MCF 10A (cell line): ENCODE measurements around the gene ZNF107. TPM values are rescaled to one million over a fixed set of nuclear protein-coding genes. Genes with fewer than 3 reads are reported as not detected.
"Not testable (repeated sequence)": the region's sequence is repeated elsewhere in the genome, so short reads cannot be mapped to it uniquely, and the experiment has no call there.

Source experiments
- BruUV-seq: library from RNA; stranded (reverse); fragments of 400-500 nt; replicated peaks from 2 replicates; lab custom pipeline; 2021; lab: Mats Ljungman, UMichigan
- CTCF ChIA-PET: fragments of 300-600 bp; sonication (Branson Sonifier 250); formaldehyde crosslinking; extraction: SDS; loops from one replicate; lab custom pipeline; 2021; ENCODE audit warnings: antibody characterized with exemption, inconsistent platforms; lab: Yijun Ruan, JAX
- POLR2A ChIA-PET: fragments of 300-600, 350-650 bp; sonication (Branson Sonifier 250); formaldehyde crosslinking; extraction: SDS; loops from one replicate; lab custom pipeline; 2020; ENCODE audit warnings: antibody characterized with exemption, inconsistent platforms; lab: Yijun Ruan, JAX
- DNase-seq: peaks from one replicate; pipeline ENCODE4 v3.0.0-alpha.2; 2018; ENCODE audit not compliant: unreplicated experiment
- H3K27ac Mint-ChIP-seq: one replicate; pipeline ENCODE4 v1.8.0; 2022; ENCODE audit warnings: mild to moderate bottlenecking, low read depth, mixed read lengths; ENCODE audit not compliant: unreplicated experiment
- H3K27me3 Mint-ChIP-seq: one replicate; pipeline ENCODE4 v1.8.0; 2022; ENCODE audit warnings: mixed read lengths; ENCODE audit not compliant: insufficient read depth, unreplicated experiment
- H3K36me3 Mint-ChIP-seq: one replicate; pipeline ENCODE4 v1.8.0; 2022; ENCODE audit warnings: mild to moderate bottlenecking, moderate library complexity, mixed read lengths; ENCODE audit not compliant: insufficient read depth, unreplicated experiment
- H3K4me1 Mint-ChIP-seq: one replicate; pipeline ENCODE4 v1.8.0; 2022; ENCODE audit warnings: mixed read lengths; ENCODE audit not compliant: insufficient read depth, unreplicated experiment
- H3K4me3 Mint-ChIP-seq: one replicate; pipeline ENCODE4 v1.8.0; 2022; ENCODE audit warnings: mild to moderate bottlenecking, moderate library complexity, mixed read lengths; ENCODE audit not compliant: unreplicated experiment
- H3K9me3 Mint-ChIP-seq: one replicate; pipeline ENCODE4 v1.8.0; 2022; ENCODE audit warnings: mixed read lengths; ENCODE audit not compliant: unreplicated experiment
- intact Hi-C: fragments of 100-400 bp; cut with micrococcal nuclease; formaldehyde crosslinking; loops from 2 replicates; pipeline ENCODE4 v1.14.1; 2022
- total RNA-seq: library from RNA; stranded (reverse); gene quantifications from 2 replicates; pipeline ENCODE4 v1.2.3, GENCODE V29; 2022
- TF ChIP-seq, protein P1 (sequence below): fragments of 200-600 bp; IDR thresholded peaks from one replicate; pipeline ENCODE4 v1.8.0; 2022; ENCODE audit warnings: antibody characterized with exemption, mild to moderate bottlenecking; ENCODE audit not compliant: unreplicated experiment

Gene ZNF107
- total RNA-seq, 1 experiment from 2014 or later = 4.6 TPM

DNA sequence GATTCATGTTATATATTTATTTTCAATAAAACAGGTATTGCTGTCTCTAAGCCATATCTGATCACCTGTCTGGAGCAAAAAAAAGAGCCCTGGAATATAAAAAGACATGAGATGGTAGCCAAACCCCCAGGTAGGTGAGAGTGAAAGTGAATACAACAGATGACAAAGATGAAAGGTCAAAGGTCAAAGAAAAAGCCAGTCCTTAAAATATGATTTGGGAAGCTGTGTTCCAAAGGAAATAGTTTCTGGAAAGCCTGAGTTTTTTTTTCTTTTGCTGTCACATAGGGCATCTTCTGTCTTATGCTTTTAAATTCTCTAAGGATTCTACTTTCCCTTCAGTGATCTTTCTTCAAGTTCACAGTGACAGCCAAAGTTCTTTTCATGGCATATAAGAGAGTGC, 25.9 kb downstream of the ZNF107 start:
- no peak for DNase-seq
- POLR2A ChIA-PET = no interaction called here
- H3K9me3 Mint-ChIP-seq = no peaks in the 10 kb centered on the region
- H3K36me3 Mint-ChIP-seq = peaks cover 45% of the 10 kb centered on the region
- H3K4me1 Mint-ChIP-seq = no peaks in the 10 kb centered on the region
- H3K4me3 Mint-ChIP-seq = no peak overlapping the region
- no peak overlapping the region for H3K27ac Mint-ChIP-seq
- no peaks in the 10 kb centered on the region for H3K27me3 Mint-ChIP-seq
- intact Hi-C loops = no loop called here
- no TSS peak for BruUV-seq
- CTCF ChIA-PET = no interaction called here
- TF ChIP-seq, protein P1, sequence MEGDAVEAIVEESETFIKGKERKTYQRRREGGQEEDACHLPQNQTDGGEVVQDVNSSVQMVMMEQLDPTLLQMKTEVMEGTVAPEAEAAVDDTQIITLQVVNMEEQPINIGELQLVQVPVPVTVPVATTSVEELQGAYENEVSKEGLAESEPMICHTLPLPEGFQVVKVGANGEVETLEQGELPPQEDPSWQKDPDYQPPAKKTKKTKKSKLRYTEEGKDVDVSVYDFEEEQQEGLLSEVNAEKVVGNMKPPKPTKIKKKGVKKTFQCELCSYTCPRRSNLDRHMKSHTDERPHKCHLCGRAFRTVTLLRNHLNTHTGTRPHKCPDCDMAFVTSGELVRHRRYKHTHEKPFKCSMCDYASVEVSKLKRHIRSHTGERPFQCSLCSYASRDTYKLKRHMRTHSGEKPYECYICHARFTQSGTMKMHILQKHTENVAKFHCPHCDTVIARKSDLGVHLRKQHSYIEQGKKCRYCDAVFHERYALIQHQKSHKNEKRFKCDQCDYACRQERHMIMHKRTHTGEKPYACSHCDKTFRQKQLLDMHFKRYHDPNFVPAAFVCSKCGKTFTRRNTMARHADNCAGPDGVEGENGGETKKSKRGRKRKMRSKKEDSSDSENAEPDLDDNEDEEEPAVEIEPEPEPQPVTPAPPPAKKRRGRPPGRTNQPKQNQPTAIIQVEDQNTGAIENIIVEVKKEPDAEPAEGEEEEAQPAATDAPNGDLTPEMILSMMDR = no peak

DNA sequence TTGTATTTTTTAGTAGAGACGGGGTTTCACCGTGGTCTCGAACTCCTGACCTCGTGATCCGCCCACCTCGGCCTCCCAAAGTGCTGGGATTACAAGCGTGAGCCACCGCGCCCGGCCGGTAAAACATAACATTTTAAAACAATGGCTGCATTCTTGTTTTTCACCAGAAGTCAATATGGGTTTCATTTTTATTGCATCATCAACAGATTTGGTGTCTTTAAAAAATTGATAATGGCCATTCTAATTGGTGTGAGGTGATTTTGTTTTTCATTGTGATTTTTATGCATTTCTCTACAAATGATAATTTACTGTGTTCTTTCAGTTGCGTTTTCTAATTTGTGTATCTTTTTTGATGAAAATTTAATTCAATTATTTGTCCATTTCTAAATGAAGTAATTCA, 31.9 kb downstream of the ZNF107 start:
- H3K4me1 Mint-ChIP-seq, H3K27me3 Mint-ChIP-seq, H3K9me3 Mint-ChIP-seq, DNase-seq, H3K27ac Mint-ChIP-seq, H3K4me3 Mint-ChIP-seq, intact Hi-C loops, POLR2A ChIA-PET, BruUV-seq: not testable (repeated sequence)
- CTCF ChIA-PET = interaction anchor here (1.1 kb wide), 1 partner anchor 97 kb away, joined by 3 read pairs; the partner anchor contains the start of gene ZNF138
- peaks cover 57% of the 10 kb centered on the region for H3K36me3 Mint-ChIP-seq

DNA sequence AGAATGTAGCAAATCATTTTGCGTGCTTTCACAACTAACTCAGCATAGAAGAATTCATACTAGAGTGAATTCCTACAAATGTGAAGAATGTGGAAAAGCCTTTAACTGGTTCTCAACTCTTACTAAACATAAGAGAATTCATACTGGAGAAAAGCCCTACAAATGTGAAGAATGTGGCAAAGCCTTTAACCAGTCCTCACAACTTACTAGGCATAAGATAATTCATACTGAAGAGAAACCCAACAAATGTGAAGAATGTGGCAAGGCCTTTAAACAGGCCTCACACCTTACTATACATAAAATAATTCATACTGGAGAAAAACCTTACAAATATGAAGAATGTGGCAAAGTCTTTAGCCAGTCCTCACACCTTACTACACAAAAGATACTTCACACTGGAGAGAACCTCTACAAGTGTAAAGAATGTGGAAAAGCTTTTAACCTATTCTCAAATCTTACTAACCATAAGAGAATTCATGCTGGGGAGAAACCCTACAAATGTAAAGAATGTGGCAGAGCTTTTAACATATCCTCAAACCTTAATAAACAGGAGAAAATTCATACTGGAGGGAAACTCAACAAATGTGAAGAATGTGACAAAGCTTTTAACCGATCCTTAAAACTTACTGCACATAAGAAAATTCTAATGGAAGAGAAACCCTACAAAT, 40.8 kb downstream of the ZNF107 start:
- intact Hi-C loops = no loop called here
- Mint-ChIP-seq H3K27ac (no peak overlapping the region), H3K4me1 (no peaks in the 10 kb centered on the region), H3K9me3 (peaks cover 11% of the 10 kb centered on the region), H3K27me3 (no peaks in the 10 kb centered on the region), H3K4me3 (no peak overlapping the region), H3K36me3 (peaks cover 23% of the 10 kb centered on the region)
- no peak for DNase-seq
- ChIA-PET POLR2A (no interaction called here), CTCF (interaction anchor here (0.6 to 0.8 kb wide), 3 partner anchors 192 to 294 kb away, joined by 3 to 4 read pairs (median 4); no protein-coding TSS in a partner anchor)
- BruUV-seq = no TSS peak
- TF ChIP-seq, protein P1 = no peak

DNA sequence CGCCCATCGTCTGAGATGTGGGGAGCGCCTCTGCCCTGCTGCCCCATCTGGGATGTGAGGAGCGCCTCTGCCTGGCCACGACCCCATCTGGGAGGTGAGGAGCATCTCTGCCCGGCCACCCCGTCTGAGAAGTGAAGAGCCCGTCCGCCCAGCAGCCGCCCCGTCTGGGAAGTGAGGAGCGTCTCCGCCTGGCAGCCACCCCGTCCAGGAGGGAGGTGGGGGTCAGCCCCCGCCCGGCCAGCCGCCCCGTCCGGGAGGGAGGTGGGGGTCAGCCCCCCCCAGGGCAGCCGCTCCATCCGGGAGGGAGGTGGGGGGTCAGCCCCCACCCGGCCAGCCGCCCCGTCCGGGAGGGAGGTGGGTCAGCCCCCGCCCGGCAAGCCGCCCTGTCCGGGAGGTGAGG, 52.0 kb downstream of the ZNF107 start:
- H3K27ac Mint-ChIP-seq, CTCF ChIA-PET, H3K36me3 Mint-ChIP-seq, BruUV-seq, H3K9me3 Mint-ChIP-seq, DNase-seq, H3K4me1 Mint-ChIP-seq, intact Hi-C loops, POLR2A ChIA-PET, H3K27me3 Mint-ChIP-seq, H3K4me3 Mint-ChIP-seq: not testable (repeated sequence)

DNA sequence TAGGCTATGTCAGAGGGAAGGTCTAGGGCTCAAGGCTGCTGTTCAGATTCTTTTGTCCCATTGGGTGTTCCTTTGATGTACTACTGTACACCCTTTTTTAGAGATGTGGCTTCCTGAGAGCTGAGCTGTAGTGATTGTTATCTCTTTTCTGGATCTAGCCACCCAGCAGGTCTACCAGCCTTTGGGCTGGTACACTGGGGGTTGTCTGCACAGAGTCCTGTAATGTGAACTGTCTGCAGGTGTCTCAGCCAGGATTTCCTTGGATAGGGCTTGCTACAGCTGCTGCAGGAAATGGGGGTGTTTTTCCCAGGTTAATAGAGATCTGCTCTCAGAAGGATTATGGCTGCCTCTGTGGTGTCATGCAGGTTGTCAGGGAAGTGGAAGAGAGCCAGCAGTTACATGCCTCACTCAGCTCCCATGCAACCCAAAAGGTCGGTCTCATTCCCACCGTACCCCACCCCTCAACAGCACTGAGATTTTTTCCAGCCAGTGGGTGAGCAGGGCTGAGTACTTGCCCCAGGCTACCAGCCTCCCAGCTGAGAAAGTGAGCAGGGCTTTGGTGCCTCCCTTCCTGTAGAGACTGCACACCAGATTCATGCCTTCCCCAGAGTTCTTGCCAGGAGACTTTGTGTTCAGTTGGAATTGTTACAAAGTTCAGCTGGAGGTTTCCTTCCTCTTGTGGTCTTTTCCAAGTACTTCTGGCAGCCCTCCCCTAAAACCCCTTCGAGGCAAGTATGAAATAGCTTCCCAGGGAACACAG, 63.3 kb downstream of the ZNF107 start:
- no TSS peak for BruUV-seq
- Mint-ChIP-seq H3K27ac (no peak overlapping the region), H3K4me1 (no peaks in the 10 kb centered on the region), H3K27me3 (no peaks in the 10 kb centered on the region), H3K36me3 (no peaks in the 10 kb centered on the region), H3K9me3 (peaks cover 32% of the 10 kb centered on the region), H3K4me3 (no peak overlapping the region)
- ChIA-PET POLR2A (no interaction called here), CTCF (interaction anchor here (0.5 to 0.7 kb wide), 3 partner anchors 24 to 401 kb away, joined by 3 read pairs; no protein-coding TSS in a partner anchor)
- intact Hi-C loops = no loop called here
- no peak for DNase-seq
- TF ChIP-seq, protein P1 = no peak
